Activated T-helper 17 cell treated with anti-CD3 and anti-CD28 coated beads, Interleukin-2, amount 50 U/mL, for 72 hours (primary cell): ENCODE data around the gene MORN1. TPM values are rescaled to one million over a fixed set of nuclear protein-coding genes. Genes with fewer than 3 reads are reported as not detected.
A peak's percentile ranks its signal among the peaks of the same experiment; 100 is the strongest.

Experiments used
- ATAC-seq: fragments of 150-1000 bp; cut with Tn5 transposase; replicated peaks from 2 replicates; pipeline ENCODE4 v1.10.0; 2021; ENCODE audit warnings: mild to moderate bottlenecking, moderate library complexity
- H3K27ac Mint-ChIP-seq: one replicate; pipeline ENCODE4 v1.8.0; 2022; ENCODE audit warnings: mixed read lengths
- H3K27me3 Mint-ChIP-seq: one replicate; pipeline ENCODE4 v1.8.0; 2022; ENCODE audit warnings: mixed read lengths
- H3K36me3 Mint-ChIP-seq: one replicate; pipeline ENCODE4 v1.8.0; 2022; ENCODE audit warnings: low read depth, mild to moderate bottlenecking, mixed read lengths
- H3K4me1 Mint-ChIP-seq: one replicate; pipeline ENCODE4 v1.8.0; 2022; ENCODE audit warnings: mixed read lengths
- H3K4me3 Mint-ChIP-seq: one replicate; pipeline ENCODE4 v1.8.0; 2022; ENCODE audit warnings: mild to moderate bottlenecking, mixed read lengths
- H3K9me3 Mint-ChIP-seq: one replicate; pipeline ENCODE4 v1.8.0; 2022; ENCODE audit warnings: mixed read lengths
- total RNA-seq, 2 donors: library from RNA; stranded (reverse); gene quantifications; one replicate each; pipeline ENCODE4 v1.2.3, GENCODE V29; 2022

MORN1 gene
- total RNA-seq, 2 donors from 2014 or later, result 4.4 to 5.3 TPM

GRCh38 chr1:2392686-2393085 lies 1.3 kb upstream of the MORN1 start:
- no peak for ATAC-seq
- peaks cover 19% of the 10 kb centered on the region for H3K4me1 Mint-ChIP-seq
- no peaks in the 10 kb centered on the region for H3K9me3 Mint-ChIP-seq
- peak overlapping the region; percentile 92 for H3K27ac Mint-ChIP-seq
- peaks cover 55% of the 10 kb centered on the region for H3K36me3 Mint-ChIP-seq
- H3K4me3 Mint-ChIP-seq, result peak overlapping the region; percentile 87
- no peaks in the 10 kb centered on the region for H3K27me3 Mint-ChIP-seq

DNA sequence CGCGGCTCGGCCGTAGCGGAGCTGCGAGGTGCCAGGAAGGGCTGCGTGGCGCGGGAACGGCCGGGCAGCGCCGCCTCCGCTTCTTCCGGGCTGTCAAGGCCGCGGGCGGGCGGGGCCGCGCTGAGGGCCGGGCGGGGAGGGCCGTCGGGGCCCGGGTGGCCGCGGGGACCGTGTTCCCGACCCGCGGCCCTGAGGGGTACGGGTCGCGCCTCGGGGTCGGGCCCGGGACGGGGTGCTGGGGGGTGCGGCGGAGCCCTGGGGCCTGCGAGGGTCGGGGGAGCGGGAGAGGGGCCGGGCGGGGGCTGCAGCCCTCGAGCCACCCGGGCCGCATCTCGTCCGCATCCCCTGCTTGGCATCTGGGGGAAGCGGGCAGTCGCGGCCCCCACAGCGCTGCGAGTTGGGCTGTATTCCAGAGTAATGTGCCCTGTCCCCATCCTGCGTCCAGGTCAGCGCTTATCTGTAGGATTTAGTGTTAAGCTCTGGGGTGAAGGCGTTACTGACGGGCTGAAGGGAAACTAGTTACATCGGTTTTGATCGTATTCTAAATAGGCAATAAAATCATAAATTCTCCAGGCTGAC lies 666 bp upstream of the MORN1 start:
- H3K36me3 Mint-ChIP-seq, result peaks cover 48% of the 10 kb centered on the region
- no peaks in the 10 kb centered on the region for H3K9me3 Mint-ChIP-seq
- H3K27ac Mint-ChIP-seq, result peak overlapping the region; percentile 92
- ATAC-seq, result peak; percentile 20
- no peaks in the 10 kb centered on the region for H3K27me3 Mint-ChIP-seq
- H3K4me1 Mint-ChIP-seq, result peaks cover 19% of the 10 kb centered on the region
- H3K4me3 Mint-ChIP-seq, result peak overlapping the region; percentile 87

GRCh38 chr1:2389644-2390043 lies 1.7 kb downstream of the MORN1 start:
- H3K4me1 Mint-ChIP-seq, result peaks cover 19% of the 10 kb centered on the region
- H3K27ac Mint-ChIP-seq, result no peak overlapping the region
- peak overlapping the region; percentile 87 for H3K4me3 Mint-ChIP-seq
- H3K9me3 Mint-ChIP-seq, result no peaks in the 10 kb centered on the region
- no peak for ATAC-seq
- H3K36me3 Mint-ChIP-seq, result peaks cover 24% of the 10 kb centered on the region
- H3K27me3 Mint-ChIP-seq, result no peaks in the 10 kb centered on the region

DNA sequence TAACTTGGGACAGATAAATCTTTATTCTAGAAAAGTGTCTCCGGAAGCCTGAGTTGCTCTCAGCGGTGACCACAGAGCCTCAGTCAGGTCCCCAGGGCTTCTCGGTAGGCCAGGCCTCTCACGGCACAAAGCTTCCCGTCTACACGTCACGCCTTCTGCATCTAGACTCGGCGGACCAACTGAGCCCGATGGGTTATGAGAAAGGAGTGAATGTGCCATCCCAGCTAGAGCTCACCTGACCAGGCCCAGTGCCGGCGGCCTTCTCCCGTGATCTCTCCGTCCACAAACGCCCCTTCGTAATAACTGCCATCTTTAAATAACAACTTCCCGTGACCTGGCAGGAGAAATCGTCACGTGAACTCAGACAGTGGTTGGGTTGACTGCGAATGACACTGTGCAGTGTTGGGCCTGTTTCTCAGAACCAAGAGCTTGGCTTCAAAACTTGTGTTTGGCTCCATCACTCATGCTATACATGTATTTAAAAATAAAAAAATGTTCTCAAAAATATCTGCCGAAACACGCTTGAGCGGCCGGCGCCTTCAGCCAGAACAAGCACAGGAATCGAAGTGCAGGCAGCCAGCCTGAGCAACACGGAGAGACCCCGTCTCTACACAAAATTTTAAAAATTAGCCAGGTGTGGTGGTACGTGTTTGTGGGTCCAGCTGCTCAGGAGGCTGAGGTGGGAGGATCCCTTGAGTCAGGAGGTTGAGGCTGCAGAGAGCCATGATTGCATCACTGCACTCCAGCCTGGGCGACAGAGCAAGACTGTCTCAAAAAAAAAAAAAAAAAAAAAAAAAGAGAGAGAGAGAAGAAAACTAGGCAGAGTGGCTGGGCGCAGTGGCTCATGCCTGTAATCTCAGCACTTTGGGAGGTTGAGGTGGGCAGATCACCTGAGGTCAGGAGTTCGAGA lies 3.1 kb downstream of the MORN1 start:
- H3K4me3 Mint-ChIP-seq, result no peak overlapping the region
- no peaks in the 10 kb centered on the region for H3K9me3 Mint-ChIP-seq
- H3K36me3 Mint-ChIP-seq, result peaks cover 11% of the 10 kb centered on the region
- H3K4me1 Mint-ChIP-seq, result peaks cover 9% of the 10 kb centered on the region
- no peak for ATAC-seq
- H3K27ac Mint-ChIP-seq, result no peak overlapping the region
- no peaks in the 10 kb centered on the region for H3K27me3 Mint-ChIP-seq

GRCh38 chr1:2386636-2387611 lies 4.4 kb downstream of the MORN1 start:
- Mint-ChIP-seq H3K4me3 (no peak overlapping the region), H3K36me3 (no peaks in the 10 kb centered on the region), H3K27me3 (no peaks in the 10 kb centered on the region), H3K4me1 (no peaks in the 10 kb centered on the region), H3K27ac (no peak overlapping the region), H3K9me3 (no peaks in the 10 kb centered on the region)
- no peak for ATAC-seq

DNA sequence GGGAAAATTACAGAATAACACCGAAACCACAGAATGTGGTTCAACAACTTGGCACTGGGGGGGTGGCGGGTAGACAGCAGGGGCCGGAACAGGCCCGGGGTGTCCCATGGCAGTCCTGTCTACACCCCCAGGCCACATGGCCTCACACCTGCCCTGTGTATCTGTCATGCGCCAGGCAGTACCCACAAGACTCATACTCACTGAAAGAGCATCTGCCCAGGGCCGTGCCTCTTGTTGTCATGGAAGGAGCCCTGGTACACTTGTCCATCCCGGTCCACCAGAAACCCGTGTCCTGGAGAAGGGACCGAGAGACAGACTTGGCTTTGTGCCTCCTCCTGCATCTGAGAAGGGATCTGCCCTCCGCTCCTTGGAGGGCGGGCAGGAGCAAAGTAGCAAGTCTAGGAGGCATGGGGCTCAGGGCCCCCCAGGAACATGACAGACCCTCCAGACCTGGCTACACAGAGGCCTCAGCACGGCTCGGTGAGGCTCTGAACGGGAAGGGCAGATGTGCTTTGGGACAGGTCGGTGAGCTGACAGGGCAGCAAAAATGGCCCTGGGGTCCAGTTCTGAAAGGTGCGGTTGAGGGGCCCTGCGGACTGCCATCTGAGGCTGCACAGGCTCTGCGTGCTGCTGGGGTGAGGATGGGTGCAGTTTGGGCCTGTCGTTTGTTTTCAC lies 5.6 kb downstream of the MORN1 start:
- Mint-ChIP-seq H3K9me3 (no peaks in the 10 kb centered on the region), H3K4me1 (no peaks in the 10 kb centered on the region), H3K27me3 (no peaks in the 10 kb centered on the region), H3K27ac (no peak overlapping the region), H3K4me3 (no peak overlapping the region), H3K36me3 (no peaks in the 10 kb centered on the region)
- ATAC-seq, result no peak

DNA sequence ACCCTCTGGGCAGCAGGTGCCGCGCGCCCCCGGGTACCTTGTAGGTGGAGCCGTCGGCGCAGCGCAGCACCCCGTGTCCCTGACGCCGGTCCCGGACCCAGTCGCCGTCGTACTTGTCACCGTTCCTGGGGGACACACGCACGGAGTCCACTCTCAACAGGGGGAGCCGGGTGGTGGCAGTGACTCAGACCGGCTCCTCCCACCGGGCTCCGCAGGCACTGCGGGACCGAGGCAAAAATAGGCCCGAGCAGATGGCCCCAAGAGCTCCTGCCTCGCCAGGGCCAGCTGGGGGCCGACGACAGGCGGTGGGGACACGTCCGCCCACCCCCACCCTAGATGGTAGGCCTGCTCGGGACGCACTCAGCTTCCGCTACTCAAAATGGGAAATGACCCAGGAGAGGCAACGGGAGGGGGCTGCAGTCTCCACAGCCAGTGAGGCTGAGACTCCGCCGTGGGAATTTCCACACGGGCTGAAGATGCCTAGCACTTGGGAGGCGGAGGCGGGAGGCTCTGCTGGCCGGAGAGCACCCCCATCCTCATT lies 6.3 kb downstream of the MORN1 start:
- Mint-ChIP-seq H3K9me3 (no peaks in the 10 kb centered on the region), H3K27me3 (no peaks in the 10 kb centered on the region), H3K27ac (no peak overlapping the region), H3K36me3 (no peaks in the 10 kb centered on the region), H3K4me1 (no peaks in the 10 kb centered on the region), H3K4me3 (no peak overlapping the region)
- no peak for ATAC-seq

- Mint-ChIP-seq H3K4me1 (no peaks in the 10 kb centered on the region), H3K4me3 (no peak overlapping the region), H3K9me3 (no peaks in the 10 kb centered on the region), H3K27ac (peak overlapping the region; percentile 67), H3K36me3 (no peaks in the 10 kb centered on the region), H3K27me3 (no peaks in the 10 kb centered on the region)
- no peak for ATAC-seq
Observed at GRCh38 chr1:2384130-2384860, 7.1 kb downstream of the MORN1 start.

DNA sequence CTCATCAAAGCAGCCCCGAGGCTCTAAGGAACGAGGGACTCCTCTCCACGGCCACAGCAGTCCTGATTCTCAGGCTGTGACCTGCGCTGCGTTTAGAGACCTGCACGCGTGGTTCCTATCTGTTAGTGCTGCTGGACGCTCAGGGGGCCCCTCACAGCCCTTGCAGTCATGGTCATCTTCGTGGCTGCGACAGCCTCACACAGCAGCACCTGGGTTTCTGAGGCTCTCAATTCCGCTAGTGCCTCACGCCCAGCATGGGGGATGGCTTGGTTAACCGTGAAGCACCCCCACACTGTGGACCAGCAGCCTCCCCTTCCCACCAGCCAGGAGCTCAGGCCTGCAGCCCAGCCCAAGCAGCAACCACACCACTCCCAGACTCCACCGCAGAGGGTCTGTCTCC lies 7.8 kb downstream of the MORN1 start:
- Mint-ChIP-seq H3K36me3 (no peaks in the 10 kb centered on the region), H3K9me3 (no peaks in the 10 kb centered on the region), H3K27me3 (no peaks in the 10 kb centered on the region), H3K4me1 (no peaks in the 10 kb centered on the region), H3K27ac (peak overlapping the region; percentile 67), H3K4me3 (no peak overlapping the region)
- ATAC-seq, result no peak

DNA sequence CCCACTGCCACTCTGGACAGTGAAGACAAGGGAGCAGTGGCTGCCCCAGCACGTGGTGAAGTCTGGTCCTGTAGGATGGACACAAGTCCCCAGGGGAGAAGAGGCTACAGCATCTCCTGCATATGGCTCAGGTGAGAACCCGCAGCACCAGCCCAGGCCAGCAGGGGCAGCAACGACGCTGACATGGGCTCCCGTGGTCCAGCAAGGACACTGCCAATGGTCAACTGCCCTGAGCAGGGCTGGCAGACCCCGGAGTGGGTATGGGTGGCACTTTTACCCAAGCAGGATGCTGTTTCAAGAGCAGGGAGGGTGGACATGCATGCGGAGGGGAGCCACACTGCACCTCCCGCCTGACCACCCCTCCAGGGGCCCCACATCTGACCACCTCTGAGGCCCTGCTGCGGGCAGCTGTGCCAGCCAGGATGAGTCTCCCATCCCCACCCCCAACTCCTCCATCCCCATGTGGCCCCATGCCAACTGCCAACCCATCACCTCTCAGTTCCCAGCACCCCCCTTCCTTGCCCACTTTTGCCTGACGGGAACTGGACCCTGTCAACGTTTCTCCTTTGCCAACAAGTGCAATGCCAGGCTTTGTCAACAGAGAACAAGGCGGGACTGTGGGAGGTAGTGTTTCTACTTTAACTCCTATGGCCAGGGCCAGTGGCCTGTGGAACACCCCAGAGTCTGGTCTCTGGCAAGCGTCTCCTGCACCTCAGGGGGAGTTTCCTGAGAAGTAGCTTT lies 8.6 kb downstream of the MORN1 start:
- Mint-ChIP-seq H3K9me3 (no peaks in the 10 kb centered on the region), H3K4me3 (no peak overlapping the region), H3K27ac (no peak overlapping the region), H3K36me3 (no peaks in the 10 kb centered on the region), H3K4me1 (no peaks in the 10 kb centered on the region), H3K27me3 (no peaks in the 10 kb centered on the region)
- ATAC-seq, result peak; percentile 8

DNA sequence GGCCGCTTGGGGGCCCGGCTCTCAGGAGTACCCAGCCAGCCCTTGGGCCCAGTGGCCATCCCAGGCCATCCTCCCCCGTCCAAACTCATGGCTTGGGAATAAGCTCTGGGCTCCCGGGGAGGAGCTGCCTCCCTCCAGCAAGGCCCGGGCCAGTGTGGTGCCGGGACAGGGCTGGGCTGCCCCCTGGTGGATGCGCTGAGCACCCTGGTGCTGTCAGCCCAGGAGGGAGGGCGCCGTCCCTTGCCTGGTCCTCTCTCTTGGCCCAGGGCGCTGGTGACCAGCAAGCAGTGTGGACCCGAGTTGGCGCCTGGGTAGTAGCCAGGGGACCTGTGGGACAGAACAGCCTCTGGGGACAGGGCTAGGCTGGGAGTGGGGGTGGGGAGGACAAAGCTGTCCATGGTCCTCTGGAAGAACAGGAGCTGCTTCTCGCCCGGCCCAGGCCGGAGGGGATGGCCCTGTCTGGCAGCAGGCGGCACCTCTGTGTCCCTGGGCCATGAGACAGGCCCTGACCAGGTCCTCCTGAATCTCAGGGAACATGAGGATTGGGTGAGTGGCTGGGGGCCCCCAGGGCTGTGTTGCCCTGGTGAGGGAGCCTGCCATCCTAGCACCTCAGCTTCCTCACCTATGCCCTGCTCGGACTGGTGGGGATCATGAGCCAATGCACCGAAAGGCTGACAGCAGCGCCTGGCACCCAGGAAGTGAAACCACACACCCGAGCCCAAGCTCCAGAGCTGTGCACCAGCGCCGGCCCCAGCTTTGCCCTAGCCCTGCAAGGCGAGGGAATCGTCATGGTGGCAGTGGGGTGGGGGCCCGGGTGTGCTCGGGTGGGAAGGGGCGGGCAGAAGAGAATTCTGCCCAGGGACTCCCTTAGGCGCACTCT lies 9.4 kb downstream of the MORN1 start:
- no peaks in the 10 kb centered on the region for H3K9me3 Mint-ChIP-seq
- no peaks in the 10 kb centered on the region for H3K4me1 Mint-ChIP-seq
- no peaks in the 10 kb centered on the region for H3K27me3 Mint-ChIP-seq
- H3K27ac Mint-ChIP-seq, result no peak overlapping the region
- peak; percentile 98 for ATAC-seq
- H3K4me3 Mint-ChIP-seq, result no peak overlapping the region
- no peaks in the 10 kb centered on the region for H3K36me3 Mint-ChIP-seq
